OCI-LY1 (cell line): ENCODE measurements around the gene SLC2A4.

Experiments
- CTCF ChIP-seq: fragments of 200-600 bp; sonication (generic), shearing (Covaris generic); IDR thresholded peaks from 2 replicates; pipeline ENCODE4 v1.5.1; 2017; ENCODE audit warnings: mild to moderate bottlenecking, antibody characterized with exemption, low read length, moderate library complexity, mixed read lengths
- EZH2 ChIP-seq: fragments of 200-600 bp; sonication (generic), shearing (Covaris generic); IDR thresholded peaks from 2 replicates; pipeline ENCODE4 v1.8.0; 2017; ENCODE audit warnings: borderline replicate concordance, mixed run types, mild to moderate bottlenecking, antibody characterized with exemption, low read length, moderate library complexity, mixed read lengths

GRCh38 chr17:7336240-7337175 is 55.0 kb downstream of the SLC2A4 start, which contains the start of gene ACAP1:
- TF ChIP-seq CTCF (no peak), EZH2 (no peak)
